D341Med (cell line): ENCODE measurements around the gene POU5F1.

Experiments used
- DNase-seq: peaks from one replicate; pipeline ENCODE4 v3.0.0; 2012; ENCODE audit warnings: low spot score

POU5F1 gene

DNA sequence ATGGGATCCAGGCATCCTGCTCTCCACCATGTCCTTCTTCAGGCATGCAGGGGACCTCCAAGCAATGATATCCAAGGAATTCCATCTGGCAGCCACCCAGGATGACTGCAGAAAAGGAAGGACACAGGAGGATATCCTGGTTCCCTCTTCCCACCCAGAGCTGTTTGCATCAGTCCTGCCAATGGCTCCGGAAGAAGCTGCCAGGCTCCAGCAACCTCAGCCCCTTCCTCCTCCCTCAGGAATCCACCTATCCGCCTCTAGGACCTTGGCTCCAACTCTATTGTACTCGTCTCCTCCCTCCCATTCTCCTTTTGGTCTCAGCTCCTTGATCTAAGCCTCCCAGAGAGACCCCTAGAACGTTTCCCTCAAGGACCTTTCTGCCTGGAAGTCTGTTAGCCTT lies 30.9 kb downstream of the POU5F1 start:
- DNase-seq = no peak

GRCh38 chr6:31138982-31139381 lies 31.5 kb downstream of the POU5F1 start, which contains the start of gene PSORS1C2:
Gene PSORS1C2 (minus strand): TSS chr6:31139066. CDS start chr6:31139026, 40 bp downstream.
- no peak for DNase-seq

- no peak for DNase-seq
Observed at GRCh38 chr6:31135710-31136109, 34.8 kb downstream of the POU5F1 start.

GRCh38 chr6:31132806-31133205 lies 37.7 kb downstream of the POU5F1 start:
- DNase-seq = no peak

DNA sequence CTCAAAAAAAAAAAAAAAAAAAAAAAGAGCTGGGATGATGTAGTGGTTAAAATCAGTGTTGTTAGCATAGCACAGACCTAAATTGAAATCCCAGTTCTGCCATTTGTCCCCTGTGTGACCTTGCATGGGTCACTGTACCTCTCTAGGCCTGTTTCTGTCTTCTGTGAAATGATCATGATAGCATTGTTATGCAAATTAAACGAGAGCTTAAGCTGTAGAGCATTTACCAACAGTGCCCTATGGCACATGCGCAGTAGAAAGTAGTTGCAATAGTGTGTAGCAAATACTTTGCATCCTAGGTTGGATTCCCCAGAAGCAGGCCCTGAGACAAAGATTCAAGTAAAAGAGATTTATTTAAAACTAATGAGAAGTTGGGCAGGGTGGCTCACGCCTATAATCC lies 38.9 kb downstream of the POU5F1 start:
- DNase-seq = no peak

GRCh38 chr6:31130751-31131150 lies 39.7 kb downstream of the POU5F1 start:
- DNase-seq = no peak

DNA sequence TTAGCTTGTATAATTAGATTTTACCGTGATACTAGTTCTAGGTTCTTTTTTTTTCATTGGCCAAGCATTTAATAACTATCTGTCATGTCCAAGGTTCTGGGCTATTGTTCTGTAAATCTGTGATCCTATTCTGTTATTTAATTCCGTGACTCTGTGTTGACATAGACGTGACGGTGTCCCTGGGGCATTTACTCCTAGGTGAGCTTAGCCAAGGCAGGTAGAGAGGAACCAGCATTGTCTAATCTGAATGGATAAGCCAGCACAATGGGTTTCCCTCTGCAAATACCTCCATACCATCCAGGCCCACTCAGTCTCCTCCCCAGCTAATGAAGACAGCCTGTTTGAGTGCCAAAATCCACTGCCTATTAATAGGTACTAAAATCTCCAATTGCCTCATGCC lies 41.4 kb downstream of the POU5F1 start:
- no peak for DNase-seq

DNA sequence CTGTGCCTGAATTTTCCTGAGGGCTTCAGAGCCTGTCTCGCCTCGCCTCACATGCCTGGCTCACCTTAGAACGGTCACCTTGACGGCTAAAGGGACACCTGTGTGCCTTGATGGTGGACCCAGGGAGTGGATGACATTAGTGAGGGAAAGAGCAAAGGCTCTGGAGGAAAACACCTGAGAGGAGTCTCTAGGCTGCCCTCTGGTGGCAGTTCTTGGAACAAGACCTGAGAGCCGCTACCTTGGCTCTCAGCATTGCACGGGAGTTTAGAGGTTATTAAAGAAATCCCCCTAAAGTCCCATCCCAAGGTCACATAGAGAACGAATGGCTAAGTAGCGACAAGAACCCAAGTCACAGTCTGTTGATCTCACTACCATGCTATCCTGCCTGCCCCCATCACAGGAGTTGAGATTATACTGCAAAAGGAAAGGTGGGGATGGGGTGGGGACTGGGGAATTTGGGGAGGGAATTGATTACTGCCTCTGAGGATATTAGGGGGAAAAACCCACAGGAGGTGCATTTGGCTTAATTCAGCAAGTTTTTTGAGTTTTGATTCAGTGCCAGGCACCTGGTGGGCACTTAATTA lies 42.3 kb downstream of the POU5F1 start:
- peak; percentile 74 for DNase-seq

DNA sequence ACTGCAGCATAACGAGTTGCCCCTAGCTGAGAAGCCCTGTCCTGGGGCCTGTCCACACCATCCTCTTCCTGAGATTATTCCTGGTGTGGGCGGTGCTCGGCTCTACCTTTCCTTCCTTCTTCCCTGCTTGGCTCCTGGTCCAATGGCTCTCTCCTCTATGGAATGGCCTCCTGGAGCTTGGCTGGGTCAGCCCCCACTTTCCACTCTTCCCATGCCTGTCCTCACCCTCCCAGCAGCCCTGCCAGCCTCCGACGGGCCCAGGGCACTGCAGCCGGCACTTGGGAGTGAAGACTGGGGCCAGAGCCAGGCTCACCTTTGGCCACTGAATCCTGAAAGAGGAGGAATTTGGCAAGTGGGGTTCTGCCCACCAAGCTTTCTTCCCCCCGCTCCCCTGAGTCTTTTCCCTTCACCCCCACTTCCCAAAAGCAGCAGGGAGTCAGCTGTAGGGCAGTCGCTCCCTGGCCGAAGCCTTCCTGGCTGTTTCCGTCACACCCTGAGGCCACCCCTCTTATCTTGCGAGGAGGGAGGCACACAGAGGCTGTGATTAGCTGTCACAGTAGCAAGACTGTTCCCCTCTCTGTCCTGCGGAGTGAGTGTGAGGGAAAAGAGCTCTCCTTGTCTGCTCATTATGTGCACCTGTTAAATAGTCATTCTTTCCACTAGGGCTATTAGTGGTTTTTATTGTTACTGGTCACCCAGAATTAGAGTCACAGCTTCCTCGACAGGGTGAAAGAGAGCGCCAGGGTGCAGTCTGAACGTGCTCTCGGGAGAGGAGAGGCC lies 43.9 kb downstream of the POU5F1 start:
- DNase-seq = no peak

DNA sequence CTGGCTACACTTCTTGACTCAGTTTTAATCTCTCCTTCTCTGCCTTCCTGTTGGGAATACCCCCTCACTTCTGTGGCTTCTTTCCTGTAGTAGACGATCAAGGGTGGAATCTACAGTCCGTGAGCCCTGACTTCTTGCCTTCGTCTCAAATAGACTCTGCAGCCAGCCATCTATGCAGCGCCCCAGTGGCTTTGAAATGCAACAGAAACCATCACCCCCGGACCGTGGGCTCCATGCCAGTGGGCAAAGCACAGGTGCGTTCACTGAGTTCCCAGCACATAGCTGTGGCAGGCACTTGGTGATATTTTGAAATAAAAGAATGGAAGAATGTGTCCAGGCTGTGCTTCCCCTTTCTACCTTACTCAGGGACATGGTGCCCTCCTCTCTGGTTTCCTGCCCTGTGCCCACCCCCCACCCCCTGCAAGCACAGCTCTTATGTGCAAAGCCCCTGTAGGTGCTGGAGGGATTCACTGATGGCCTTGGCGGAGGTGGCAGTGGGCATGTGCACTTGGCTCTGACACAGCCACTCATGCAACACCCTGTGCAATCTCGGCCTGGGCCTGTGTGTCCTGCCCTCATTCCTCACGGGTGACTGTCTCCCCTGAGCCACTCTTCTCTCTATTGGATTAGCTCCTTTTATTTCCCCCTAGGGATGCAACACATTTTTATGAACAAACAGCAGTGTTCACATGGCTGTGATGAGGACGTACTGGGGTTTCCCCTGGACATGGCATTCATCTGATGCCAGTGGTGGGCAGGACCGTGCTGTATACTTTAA lies 44.7 kb downstream of the POU5F1 start:
- DNase-seq = no peak

DNA sequence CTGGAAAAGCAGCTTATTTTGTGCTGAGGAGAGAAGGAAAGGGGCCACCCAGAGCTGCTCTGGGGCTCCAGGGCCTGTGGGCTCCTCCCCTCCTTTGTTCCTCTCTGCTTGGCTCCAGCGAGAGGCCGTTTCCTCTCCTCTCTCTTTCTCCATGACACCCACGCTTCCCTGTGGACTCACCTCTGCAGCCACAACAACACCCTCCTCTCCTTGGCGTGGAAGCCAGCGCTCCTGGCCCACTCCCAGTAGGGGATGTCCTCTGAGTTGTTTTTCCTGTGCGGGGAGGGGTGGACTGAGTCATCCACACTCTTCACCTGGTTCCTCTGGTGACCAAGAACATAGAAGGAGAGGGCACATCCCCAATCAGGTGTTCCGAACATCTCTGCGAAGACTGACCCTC lies 45.3 kb downstream of the POU5F1 start:
- DNase-seq = no peak

GRCh38 chr6:31122791-31123706 lies 47.4 kb downstream of the POU5F1 start:
- no peak for DNase-seq

GRCh38 chr6:31121131-31121790 lies 49.2 kb downstream of the POU5F1 start:
- no peak for DNase-seq

- no peak for DNase-seq
Observed at GRCh38 chr6:31120151-31120915, 50.1 kb downstream of the POU5F1 start, which contains the start of gene CDSN. Gene CDSN (minus strand): TSS chr6:31120446. CDS start chr6:31120419, 27 bp downstream.

DNA sequence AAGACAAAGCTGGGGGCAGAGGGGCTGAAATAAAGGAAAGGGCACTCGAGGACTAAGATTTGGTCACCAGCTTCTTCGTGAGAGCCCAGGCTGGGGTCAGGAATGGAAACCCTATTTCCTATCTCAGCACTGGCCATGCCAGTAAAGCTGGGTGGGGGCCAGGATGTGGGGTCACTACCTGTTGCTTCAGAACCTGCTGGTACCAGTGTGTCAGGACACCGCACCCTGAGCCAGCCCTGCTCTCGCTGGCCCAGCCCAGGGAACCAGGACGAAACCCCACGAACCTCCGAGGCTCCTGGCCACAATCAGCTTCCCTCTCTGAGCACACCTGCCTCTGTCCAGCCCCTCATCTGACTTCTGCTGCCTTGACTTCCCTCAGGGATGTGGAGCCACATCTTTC lies 52.3 kb downstream of the POU5F1 start:
- DNase-seq = no peak

DNA sequence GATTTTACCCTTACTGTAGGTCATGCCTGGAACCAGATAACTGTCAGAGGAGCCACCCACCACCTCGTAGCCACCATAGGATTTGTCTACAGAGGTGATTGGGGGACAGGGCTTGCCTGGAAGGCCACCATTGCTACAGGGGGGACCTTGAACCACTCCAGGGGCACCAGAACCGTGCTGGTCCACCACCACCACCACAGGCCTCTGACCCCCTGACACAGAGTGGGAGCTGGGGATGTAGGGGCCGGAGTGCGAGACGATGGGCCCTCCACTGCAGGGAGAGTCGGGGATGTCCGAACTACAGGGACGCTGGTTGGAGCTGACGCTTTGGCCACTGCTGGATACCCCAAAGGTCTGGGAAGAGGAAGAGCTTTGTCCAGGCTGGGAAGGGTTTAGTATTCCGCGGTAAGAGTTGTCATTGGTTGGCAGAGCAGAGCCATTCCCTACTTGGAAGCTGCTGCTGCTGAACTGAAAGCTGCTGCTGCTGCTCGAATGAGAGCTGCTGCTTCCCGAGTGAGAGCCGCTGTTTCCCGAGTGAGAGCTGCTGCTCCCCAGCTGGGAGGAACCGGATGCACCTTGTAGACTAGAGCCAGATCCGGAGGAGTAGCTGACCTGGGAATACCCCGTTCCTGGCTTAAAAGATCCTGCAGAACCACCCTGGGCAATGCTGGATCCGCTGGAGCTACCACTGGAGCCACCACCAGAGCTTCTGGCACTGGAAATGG lies 53.7 kb downstream of the POU5F1 start:
- peak; percentile 19 for DNase-seq

- DNase-seq = peak; percentile 18
Observed at GRCh38 chr6:31115941-31116560, 54.4 kb downstream of the POU5F1 start.

DNA sequence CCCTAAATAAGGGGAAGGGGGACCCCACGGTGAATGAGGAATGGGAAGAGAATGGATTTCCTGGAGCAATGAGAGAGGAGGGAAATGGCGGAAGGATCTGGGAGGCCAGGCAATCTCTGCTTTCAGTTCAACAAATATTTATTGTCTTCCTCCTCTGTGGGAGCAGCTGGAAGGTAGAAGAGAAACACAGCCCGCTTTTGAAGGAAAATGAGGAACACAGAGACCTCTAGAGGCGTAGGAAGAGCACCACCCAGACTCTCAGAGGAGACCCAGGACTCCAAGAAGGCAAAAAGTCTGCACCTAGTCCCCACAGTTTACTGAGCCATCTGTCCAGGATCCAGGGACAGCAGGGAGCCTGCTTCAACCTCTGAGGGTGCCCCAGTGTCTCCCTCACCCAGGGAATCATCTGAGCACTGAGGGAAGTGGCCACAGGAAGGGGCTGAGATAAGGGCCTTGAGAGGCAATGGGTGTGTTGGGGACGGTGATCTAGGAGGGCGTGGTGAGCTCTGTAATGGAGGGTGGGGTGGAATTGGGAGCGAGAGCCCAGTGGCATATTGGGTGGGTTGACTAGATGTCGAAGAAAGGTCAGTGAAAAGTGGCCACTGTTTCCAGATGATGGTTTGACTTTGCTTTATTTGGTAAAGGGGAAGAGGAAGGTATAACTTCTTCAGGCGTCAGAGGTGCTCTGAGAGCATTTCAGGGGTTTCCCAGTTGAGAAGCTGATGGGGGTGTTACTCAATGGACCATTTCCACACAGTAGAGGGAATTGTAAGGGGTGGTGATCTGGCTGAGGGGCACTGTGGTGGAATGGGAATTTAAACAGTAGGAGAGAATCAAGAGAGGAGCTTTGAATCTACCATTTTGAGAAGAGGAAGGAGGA lies 55.3 kb downstream of the POU5F1 start:
- no peak for DNase-seq
